WTC11 (cell line): ENCODE data around the gene FBXO33.

Experiments
- CREB1 ChIP-seq: sonication (generic); formaldehyde crosslinking; IDR thresholded peaks from 2 replicates; pipeline ENCODE4 v1.8.0; 2023; ENCODE audit warnings: mild to moderate bottlenecking, missing genetic modification reagents
- FOXJ3 ChIP-seq: sonication (generic); formaldehyde crosslinking; IDR thresholded peaks from 2 replicates; pipeline ENCODE4 v1.9.0; 2021; ENCODE audit warnings: missing genetic modification reagents, mild to moderate bottlenecking, borderline replicate concordance
- FOXP1 ChIP-seq: sonication (generic); formaldehyde crosslinking; IDR thresholded peaks from 2 replicates; pipeline ENCODE4 v1.8.0; 2022; ENCODE audit warnings: missing genetic modification reagents, mild to moderate bottlenecking, moderate library complexity, borderline replicate concordance
- MYBL2 ChIP-seq: sonication (generic); formaldehyde crosslinking; IDR thresholded peaks from 2 replicates; pipeline ENCODE4 v1.8.1; 2023; ENCODE audit warnings: mild to moderate bottlenecking, moderate library complexity, missing genetic modification reagents
- NFYB ChIP-seq: sonication (generic); formaldehyde crosslinking; conservative IDR thresholded peaks from 2 replicates; pipeline ENCODE4 v1.8.0; 2022; ENCODE audit warnings: low read depth, missing genetic modification reagents
- SMAD4 ChIP-seq: sonication (generic); formaldehyde crosslinking; IDR thresholded peaks from 2 replicates; pipeline ENCODE4 v1.8.0; 2022; ENCODE audit warnings: mild to moderate bottlenecking, missing genetic modification reagents
- SP1 ChIP-seq: sonication (generic); formaldehyde crosslinking; conservative IDR thresholded peaks from 2 replicates; pipeline ENCODE4 v1.8.1; 2022; ENCODE audit warnings: missing genetic modification reagents
- TP53 ChIP-seq: sonication (generic); formaldehyde crosslinking; IDR thresholded peaks from 2 replicates; pipeline ENCODE4 v1.8.1; 2023; ENCODE audit warnings: mild to moderate bottlenecking, missing genetic modification reagents
- TF ChIP-seq, protein P1 (sequence below): fragments of 200-600 bp; IDR thresholded peaks from 2 replicates; pipeline ENCODE4 v1.8.0; 2022; ENCODE audit warnings: antibody characterized with exemption
- TF ChIP-seq, protein P2 (sequence below): sonication (generic); formaldehyde crosslinking; IDR thresholded peaks from 2 replicates; pipeline ENCODE4 v1.8.0; 2023; ENCODE audit warnings: missing genetic modification reagents
- TF ChIP-seq, protein P3 (sequence below): sonication (generic); formaldehyde crosslinking; IDR thresholded peaks from 2 replicates; pipeline ENCODE4 v1.8.1; 2022; ENCODE audit warnings: low read depth, missing genetic modification reagents, borderline replicate concordance
- TF ChIP-seq, protein P4 (sequence below): sonication (generic); formaldehyde crosslinking; IDR thresholded peaks from 2 replicates; pipeline ENCODE4 v1.8.1; 2023; ENCODE audit warnings: mild to moderate bottlenecking, missing genetic modification reagents
- TF ChIP-seq, protein P5 (sequence below): fragments of 250-450 bp; sonication (Bioruptor Pico); IDR thresholded peaks from 2 replicates; pipeline ENCODE4 v1.9.0; 2021; ENCODE audit warnings: mild to moderate bottlenecking
- TF ChIP-seq, protein P6 (sequence below): sonication (generic); formaldehyde crosslinking; IDR thresholded peaks from 2 replicates; pipeline ENCODE4 v1.8.1; 2022; ENCODE audit warnings: missing genetic modification reagents, borderline replicate concordance

DNA sequence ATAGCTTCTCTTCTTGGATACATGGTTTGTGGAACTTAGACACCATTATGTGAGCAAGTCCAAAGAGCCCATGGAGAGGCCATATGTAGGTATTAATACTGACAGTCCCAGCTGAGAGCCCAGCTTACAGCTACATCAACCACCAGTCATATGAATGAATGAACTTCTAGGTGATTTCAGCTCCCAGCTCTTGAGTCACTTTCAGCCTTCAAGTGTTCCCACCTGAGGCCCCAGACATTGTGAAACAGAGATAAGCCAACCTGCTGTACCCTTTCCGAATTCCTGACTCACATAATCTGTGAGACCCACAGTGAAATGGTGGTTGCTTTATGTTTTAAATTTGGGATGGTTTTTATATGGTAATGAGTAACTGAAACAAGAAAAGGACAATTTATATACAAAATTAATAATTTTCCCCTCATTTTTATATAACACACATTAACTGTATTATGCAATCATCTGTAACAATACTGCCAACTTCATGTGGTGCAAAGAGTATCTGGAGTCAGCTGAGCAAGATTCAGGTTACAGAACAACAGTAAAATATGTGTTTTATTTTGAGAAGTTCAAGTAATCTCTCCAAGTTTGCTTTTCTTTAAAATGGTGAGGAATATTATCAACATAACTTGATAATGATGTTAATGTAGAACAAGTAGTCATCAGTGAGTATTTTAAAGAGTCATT is 27.7 kb upstream of the FBXO33 start:
- TF ChIP-seq, protein P1, sequence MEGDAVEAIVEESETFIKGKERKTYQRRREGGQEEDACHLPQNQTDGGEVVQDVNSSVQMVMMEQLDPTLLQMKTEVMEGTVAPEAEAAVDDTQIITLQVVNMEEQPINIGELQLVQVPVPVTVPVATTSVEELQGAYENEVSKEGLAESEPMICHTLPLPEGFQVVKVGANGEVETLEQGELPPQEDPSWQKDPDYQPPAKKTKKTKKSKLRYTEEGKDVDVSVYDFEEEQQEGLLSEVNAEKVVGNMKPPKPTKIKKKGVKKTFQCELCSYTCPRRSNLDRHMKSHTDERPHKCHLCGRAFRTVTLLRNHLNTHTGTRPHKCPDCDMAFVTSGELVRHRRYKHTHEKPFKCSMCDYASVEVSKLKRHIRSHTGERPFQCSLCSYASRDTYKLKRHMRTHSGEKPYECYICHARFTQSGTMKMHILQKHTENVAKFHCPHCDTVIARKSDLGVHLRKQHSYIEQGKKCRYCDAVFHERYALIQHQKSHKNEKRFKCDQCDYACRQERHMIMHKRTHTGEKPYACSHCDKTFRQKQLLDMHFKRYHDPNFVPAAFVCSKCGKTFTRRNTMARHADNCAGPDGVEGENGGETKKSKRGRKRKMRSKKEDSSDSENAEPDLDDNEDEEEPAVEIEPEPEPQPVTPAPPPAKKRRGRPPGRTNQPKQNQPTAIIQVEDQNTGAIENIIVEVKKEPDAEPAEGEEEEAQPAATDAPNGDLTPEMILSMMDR: no peak
- no peak for TF ChIP-seq FOXJ3
- no peak for TF ChIP-seq NFYB (CRISPR knock-in tag)
- TF ChIP-seq SMAD4 (CRISPR knock-in tag): no peak
- TF ChIP-seq, protein P2, sequence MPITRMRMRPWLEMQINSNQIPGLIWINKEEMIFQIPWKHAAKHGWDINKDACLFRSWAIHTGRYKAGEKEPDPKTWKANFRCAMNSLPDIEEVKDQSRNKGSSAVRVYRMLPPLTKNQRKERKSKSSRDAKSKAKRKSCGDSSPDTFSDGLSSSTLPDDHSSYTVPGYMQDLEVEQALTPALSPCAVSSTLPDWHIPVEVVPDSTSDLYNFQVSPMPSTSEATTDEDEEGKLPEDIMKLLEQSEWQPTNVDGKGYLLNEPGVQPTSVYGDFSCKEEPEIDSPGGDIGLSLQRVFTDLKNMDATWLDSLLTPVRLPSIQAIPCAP (CRISPR knock-in tag): no peak
- no peak for TF ChIP-seq CREB1
- TF ChIP-seq TP53 (CRISPR knock-in tag): no peak
- TF ChIP-seq FOXP1 (CRISPR knock-in tag): no peak
- TF ChIP-seq, protein P3, sequence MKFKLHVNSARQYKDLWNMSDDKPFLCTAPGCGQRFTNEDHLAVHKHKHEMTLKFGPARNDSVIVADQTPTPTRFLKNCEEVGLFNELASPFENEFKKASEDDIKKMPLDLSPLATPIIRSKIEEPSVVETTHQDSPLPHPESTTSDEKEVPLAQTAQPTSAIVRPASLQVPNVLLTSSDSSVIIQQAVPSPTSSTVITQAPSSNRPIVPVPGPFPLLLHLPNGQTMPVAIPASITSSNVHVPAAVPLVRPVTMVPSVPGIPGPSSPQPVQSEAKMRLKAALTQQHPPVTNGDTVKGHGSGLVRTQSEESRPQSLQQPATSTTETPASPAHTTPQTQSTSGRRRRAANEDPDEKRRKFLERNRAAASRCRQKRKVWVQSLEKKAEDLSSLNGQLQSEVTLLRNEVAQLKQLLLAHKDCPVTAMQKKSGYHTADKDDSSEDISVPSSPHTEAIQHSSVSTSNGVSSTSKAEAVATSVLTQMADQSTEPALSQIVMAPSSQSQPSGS (CRISPR knock-in tag): no peak
- no peak for TF ChIP-seq MYBL2 (CRISPR knock-in tag)
- no peak for TF ChIP-seq SP1 (CRISPR knock-in tag)
- TF ChIP-seq, protein P4, sequence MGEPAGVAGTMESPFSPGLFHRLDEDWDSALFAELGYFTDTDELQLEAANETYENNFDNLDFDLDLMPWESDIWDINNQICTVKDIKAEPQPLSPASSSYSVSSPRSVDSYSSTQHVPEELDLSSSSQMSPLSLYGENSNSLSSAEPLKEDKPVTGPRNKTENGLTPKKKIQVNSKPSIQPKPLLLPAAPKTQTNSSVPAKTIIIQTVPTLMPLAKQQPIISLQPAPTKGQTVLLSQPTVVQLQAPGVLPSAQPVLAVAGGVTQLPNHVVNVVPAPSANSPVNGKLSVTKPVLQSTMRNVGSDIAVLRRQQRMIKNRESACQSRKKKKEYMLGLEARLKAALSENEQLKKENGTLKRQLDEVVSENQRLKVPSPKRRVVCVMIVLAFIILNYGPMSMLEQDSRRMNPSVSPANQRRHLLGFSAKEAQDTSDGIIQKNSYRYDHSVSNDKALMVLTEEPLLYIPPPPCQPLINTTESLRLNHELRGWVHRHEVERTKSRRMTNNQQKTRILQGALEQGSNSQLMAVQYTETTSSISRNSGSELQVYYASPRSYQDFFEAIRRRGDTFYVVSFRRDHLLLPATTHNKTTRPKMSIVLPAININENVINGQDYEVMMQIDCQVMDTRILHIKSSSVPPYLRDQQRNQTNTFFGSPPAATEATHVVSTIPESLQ (CRISPR knock-in tag): no peak
- TF ChIP-seq, protein P5, sequence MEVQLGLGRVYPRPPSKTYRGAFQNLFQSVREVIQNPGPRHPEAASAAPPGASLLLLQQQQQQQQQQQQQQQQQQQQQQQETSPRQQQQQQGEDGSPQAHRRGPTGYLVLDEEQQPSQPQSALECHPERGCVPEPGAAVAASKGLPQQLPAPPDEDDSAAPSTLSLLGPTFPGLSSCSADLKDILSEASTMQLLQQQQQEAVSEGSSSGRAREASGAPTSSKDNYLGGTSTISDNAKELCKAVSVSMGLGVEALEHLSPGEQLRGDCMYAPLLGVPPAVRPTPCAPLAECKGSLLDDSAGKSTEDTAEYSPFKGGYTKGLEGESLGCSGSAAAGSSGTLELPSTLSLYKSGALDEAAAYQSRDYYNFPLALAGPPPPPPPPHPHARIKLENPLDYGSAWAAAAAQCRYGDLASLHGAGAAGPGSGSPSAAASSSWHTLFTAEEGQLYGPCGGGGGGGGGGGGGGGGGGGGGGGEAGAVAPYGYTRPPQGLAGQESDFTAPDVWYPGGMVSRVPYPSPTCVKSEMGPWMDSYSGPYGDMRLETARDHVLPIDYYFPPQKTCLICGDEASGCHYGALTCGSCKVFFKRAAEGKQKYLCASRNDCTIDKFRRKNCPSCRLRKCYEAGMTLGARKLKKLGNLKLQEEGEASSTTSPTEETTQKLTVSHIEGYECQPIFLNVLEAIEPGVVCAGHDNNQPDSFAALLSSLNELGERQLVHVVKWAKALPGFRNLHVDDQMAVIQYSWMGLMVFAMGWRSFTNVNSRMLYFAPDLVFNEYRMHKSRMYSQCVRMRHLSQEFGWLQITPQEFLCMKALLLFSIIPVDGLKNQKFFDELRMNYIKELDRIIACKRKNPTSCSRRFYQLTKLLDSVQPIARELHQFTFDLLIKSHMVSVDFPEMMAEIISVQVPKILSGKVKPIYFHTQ (CRISPR knock-in tag): no peak
- TF ChIP-seq, protein P6, sequence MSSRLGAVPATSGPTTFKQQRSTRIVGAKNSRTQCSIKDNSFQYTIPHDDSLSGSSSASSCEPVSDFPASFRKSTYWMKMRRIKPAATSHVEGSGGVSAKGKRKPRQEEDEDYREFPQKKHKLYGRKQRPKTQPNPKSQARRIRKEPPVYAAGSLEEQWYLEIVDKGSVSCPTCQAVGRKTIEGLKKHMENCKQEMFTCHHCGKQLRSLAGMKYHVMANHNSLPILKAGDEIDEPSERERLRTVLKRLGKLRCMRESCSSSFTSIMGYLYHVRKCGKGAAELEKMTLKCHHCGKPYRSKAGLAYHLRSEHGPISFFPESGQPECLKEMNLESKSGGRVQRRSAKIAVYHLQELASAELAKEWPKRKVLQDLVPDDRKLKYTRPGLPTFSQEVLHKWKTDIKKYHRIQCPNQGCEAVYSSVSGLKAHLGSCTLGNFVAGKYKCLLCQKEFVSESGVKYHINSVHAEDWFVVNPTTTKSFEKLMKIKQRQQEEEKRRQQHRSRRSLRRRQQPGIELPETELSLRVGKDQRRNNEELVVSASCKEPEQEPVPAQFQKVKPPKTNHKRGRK (CRISPR knock-in tag): no peak
